HG03378 (cell line): ENCODE measurements around the gene C19orf25.
"Not testable (repeated sequence)": the region's sequence is repeated elsewhere in the genome, so short reads cannot be mapped to it uniquely, and the experiment has no call there.

Experiments
- ATAC-seq: cut with Tn5 transposase; IDR thresholded peaks from one replicate; pipeline ENCODE4 v1.9.1; 2021; ENCODE audit warnings: mild to moderate bottlenecking, moderate library complexity; ENCODE audit not compliant: unreplicated experiment

Gene C19orf25

DNA sequence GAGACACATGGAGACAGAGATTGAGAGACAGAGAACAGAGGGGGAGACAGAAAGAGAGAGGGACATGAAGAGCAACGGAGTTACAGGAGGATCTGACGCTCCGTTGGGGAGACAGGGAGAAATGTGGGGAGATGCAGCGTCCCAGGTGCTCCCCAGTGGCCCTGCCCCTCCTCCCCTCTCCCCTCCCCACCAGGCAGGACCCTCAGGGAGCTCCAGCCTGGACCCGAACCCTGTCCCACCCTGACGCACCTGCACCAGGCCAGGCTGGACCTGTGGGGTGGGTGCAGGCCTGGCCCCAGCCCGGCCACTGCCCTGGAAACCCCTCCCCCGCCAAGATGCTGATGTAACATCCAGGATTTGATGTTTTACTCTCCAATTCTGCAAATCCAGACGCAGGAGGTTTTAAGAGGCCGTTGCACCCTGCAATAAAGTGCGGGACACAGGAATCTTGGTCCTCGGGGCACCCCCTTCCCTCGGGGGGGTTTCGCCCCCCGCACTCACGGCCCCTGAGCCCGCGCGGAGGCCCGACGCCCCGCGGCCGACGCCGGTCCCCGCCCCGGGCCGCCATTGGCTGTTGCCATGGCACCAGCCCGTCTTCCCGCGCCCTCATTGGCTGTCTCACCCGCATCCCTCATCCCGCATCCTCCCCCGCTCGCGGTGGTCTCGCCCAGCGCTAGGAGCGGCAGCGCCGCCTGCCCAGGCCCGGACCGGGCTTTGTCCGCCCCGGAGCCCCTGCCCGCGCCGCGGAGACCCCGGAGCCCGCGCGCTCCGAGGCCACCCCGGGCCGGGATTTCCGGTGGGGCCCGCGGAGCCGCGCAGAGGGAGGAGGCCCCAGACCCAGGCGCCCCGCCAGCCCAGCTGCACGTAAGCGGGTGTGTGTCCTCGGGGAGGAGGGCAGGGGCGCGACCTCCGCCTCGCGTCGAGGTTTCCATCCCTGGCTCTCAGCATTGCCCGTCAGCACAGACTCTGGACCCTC is 29.3 kb downstream of the C19orf25 start, which contains the start of gene APC2:
Gene APC2 (plus strand): TSS at position 655 of the 976 bp plus-strand sequence. CDS start 2,881 bp downstream, outside the sequence.
- no peak for ATAC-seq

DNA sequence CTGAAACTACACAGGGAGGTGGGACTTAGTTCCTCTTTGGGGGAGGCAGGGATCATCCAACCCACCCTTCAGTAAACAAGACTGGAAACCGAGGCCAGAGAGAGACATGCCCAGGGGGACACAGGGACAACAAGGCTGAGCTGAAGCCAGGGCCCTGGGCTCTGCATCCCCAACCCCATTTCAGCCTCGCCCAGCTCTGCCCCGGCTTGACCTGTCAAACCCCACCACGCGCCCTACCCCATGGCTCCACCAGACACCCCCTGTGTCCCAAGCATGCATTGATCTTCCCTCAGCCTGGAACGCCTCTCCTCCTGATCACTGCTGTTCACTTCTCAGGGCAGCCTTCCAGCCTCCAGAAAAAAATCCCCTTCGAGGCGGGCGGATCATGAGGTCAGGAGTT is 31.1 kb downstream of the C19orf25 start:
- no peak for ATAC-seq

DNA sequence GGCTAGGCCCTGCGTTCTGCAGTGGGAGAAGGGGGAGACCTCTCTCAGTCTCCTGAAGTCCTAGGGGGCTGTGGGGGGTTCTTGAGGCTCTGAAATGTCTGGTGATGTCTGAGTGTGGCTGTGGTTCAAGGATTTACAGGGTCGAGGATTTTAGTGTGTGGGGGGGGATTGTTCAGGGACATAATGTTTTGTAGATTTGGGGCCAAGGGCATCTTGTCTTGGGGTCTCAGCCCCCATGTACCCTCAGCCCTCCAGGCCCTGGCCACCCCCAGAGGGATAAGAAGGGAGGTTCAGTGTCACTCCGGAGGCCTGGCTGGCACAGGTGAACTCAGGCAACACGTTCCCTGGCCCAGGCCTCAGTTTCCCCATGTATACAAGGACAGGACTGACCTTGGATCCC is 31.5 kb downstream of the C19orf25 start:
- no peak for ATAC-seq

DNA sequence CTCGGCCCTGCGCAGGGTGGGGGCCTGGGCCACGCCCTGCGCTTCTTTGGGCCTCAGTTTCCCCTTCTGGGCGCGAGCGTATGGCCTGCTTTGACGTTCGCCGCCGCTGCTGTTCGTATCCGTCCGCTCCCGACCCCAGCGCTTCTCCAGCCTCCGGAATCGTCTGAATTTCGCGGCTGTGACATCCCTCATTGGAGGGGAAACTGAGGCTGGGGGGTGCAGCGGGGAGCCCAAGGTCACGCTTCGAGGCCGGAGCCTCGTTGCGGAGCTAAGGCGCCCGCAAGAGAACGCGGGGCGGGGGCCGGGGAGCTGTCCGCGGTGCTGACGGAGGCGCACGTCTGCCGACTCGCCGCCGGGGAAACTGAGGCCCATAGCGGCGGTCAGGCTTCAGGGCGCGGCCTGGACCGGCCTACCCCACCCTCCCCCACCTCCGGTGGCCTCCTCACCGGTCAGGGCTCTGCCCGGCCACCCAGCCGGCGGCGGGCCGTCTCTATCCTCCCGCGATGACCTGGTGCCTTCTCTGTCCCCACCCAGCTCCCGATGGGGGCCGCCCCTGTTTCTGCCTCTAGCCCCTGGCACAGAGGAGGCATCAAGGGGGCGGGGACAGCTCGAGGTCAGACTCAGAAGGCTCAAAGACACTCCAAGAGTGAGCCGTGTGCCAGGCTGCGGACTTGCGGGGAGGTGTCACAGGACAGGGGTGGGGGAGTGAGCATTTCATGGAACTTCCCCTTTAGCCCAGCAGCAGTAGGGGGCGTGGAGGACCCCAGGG is 32.1 kb downstream of the C19orf25 start:
- ATAC-seq: no peak

DNA sequence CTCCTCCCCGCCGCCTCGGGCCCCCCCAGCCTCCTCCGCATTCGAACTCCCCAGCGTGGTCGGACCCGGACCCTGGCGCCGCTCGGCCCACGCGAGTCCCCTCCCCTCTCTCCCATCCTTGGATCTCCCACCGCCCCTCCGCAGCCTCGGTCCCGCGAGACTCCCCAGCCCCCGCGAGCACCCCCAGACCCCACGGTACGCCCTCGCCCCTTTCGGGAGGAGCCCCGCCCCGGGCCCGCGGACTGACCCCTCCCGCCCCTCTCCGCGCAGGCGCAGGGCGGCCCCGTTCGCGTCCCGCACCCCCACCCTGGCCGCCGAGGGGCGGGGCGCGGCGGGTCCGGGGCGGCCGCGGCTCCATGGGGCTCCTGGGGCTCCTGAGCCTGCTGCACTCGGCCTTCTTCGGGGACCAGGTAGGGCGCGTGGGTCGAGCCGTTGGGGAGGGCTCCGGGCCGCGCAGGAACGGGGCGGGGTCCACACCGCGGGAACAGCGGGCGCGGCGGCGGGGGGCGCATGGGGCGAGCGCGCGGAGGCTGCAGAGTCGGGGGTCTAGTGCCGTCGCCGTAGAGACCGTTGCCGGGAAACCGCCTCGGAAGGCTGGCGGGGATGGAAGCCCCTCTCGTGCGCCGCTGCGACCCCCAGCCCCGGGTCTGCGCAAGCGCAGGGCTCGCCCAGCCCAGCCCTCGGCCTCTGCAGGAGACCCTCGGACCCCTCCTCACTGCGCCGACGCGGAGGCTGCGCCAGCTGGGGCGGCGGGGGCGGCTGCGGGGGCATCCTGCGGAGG is 32.9 kb downstream of the C19orf25 start:
- ATAC-seq: no peak

DNA sequence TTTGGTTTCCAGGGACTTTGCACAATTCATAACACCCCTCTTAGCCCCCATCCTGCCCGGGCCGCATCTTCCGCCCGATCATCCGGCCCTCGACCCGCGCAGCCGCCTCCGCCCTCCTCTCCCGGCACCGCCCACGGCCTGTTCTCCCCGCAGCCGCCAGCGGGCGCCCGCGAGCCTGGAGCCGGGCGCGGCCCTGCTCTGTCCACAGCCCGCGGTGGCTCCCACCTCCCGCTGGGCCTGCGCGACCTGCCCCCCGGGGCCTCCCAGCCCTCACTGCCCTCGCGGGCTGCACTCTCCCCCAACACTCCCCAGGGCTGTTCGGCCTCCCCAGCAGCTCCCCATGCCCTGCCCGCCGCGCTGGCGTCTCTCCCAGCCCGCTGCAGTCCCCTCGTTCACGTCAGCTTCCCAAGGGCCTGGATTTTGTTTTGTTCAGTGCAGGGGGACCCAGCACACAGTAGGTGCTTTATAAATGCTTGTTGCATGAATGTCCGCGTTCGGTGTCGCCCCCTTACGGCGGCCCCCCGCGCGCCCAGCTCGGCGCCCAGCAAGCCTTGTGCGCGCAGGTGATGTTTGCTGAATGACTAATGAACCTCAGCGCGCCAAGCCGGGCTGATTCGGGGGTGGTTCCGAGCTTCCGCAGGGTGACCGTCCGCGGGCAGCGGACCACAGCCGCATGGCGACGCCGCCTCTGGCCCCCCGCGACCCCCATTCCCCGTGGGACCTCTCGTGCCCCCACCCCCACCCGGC is 33.7 kb downstream of the C19orf25 start:
- ATAC-seq: peak; percentile 50

DNA sequence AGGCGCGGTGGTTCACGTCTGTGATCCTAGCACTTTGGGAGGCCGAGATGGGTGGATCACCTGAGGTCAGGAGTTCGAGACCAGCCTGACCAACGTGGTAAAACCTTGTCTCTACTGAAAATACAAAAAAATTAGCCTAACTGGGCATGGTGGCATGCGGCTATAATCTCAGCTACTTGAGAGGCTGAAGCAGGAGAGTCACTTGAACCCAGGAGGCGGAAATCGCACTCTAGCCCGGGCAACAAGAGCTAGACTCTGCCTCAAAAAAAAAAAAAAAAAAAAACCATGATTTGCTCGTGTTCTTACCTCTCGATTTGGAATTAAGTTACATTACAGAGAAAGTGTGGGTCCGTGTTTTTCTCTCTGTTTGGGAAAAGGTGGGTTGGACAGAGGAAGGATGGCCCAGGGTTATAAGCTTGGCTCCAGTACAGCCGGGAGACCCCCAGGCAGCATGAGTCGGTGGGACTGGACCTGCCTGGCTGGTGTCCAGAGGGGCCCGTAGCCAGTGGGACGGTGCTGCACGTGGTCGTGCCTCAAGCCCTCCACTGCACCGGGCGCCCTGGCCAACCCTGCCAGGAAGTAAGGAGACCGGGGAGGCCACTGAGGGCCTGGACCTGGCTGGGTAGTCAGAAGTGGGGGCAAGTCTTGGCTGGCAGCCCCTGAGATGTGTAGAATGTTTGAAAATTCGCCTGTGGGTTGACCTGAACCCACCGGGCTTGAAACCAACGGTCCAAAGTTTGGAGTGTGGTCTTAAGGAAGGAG is 37.2 kb downstream of the C19orf25 start:
- no peak for ATAC-seq

DNA sequence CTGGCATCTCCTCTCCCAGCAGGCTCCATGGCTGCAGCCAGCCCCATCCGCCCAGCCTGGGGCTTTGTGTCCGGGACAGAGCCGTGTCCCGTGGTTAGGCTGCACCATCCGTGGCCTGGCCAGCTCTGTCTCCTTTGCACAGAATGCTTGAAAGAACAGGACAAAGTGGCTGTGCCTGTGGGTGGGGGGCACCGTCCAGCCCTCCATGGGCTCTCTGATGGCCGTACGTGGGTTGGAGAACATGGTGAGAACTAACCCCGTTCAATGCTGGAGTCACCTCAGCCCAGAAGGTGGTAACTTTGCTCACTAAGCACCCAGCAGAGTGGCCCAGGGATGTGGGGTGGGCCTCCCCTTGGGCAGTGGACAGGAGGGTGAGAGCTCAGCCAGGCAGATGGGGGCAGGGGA is 38.0 kb downstream of the C19orf25 start:
- ATAC-seq: no peak

DNA sequence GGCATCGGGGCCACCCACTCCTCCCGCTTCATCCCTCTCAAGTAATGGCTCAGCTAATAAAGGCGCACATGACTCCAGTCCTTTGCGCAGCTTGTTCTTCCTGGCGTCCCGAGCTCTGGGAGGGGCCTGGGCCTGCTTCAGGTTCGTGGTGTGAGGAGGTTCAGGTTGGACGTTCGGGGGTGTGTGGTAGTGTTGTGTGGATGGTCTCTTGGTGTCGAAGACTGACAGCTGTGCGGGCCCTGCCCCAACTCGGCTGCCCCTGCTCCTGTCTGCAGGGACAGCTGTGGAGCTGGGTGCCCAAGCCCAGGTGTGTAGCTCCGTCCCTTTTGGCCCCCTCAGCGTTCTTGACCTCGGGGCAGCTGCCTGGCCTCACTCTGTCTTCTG is 38.6 kb downstream of the C19orf25 start:
- no peak for ATAC-seq

DNA sequence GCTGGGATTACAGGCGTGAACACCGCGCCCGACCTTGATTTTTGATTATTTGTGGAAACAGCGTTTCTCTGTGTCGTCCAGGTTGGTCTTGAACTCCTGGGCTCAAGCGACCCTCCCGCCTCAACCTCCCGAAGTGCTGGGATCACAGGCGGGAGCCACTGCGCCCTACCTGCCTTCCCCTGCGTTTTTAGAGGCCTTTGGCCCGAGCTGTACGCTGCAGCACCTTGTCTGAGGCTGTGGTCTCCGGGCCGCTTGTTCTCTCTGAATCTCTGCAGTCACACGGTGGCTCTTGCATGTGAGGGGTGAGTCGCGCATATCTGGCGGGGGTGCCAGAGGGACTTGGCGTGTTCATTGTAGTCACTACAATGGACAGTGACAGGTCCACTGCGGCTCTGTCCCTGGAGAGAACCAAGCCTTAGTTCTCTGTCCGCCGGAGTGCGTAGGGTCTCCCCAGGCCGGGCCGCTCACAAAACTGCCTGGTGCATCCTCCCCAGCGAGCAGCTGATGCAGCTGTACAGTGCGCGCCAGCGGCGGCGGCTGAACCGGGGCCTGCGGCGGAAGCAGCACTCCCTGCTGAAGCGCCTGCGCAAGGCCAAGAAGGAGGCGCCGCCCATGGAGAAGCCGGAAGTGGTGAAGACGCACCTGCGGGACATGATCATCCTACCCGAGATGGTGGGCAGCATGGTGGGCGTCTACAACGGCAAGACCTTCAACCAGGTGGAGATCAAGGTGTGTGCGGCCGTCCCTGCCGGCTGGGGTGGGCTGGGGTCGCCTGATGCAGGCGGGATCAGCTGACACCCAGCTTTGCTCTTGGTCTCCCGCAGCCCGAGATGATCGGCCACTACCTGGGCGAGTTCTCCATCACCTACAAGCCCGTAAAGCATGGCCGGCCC is 39.2 kb downstream of the C19orf25 start:
- not testable (repeated sequence) for ATAC-seq

DNA sequence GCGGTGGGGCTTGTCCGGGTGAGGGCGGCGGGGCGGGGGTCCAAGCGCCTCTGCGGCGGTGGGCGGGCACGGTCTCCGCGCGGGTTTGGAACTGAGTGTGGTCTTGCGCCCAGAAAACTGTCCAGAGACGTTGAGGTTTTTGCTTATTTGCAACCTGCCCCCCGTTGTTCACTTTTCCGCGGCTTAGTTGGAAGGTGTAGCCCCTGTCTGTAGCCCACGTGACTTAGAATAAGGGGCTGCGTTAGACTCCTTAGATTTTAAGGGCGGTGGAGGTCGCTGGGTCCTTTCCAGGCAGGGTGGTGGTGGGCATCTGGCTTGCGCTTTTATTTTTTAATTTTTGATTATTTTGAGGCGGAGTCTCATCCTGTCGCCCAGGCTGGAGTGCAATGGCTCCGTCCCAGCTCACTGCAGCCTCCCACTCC is 40.1 kb downstream of the C19orf25 start:
- ATAC-seq: no peak

DNA sequence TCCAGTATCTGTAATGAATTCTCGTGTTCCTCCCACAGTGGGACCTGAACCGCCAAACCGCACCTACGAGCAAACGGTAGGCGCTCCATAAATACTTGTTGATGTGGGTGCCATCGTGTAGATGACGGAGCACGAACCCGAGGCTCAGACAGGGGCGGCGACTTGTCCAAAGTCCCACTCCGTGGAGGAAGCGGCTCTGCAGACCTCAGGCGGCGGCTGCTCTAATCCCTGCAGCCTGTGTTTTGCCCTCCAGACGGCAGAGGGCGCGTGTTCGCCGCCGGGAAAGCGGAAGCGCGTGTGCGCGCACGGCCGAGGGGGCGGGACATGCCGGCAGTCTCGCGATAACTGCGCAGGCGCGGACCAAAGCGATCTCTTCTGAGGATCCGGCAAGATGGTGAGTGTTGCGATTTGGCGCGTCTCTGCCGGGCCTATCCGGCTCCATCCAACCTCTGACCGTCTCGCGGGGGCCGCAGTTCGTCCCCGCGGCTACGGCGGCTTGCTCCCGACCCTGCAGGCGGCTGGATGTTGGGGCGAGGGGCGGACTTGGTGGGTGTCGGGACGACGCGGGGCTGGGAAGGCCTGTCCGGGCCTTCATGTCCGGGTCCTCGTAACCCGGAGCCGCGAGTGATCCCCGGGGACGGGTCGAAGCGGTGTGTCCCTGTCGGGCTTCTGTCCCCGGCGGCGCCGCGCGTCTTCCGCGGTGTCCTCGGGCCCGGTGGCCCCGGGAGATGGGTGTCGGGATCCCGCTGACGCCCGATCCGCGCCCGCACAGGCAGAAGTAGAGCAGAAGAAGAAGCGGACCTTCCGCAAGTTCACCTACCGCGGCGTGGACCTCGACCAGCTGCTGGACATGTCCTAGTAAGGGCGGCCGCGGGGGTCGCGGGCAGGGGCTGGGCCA is 40.7 kb downstream of the C19orf25 start, which contains the start of gene RPS15:
Gene RPS15 (plus strand): TSS at position 362 of the 898 bp plus-strand sequence. CDS start 30 bp downstream, at position 392.
- ATAC-seq: peak; percentile 58

DNA sequence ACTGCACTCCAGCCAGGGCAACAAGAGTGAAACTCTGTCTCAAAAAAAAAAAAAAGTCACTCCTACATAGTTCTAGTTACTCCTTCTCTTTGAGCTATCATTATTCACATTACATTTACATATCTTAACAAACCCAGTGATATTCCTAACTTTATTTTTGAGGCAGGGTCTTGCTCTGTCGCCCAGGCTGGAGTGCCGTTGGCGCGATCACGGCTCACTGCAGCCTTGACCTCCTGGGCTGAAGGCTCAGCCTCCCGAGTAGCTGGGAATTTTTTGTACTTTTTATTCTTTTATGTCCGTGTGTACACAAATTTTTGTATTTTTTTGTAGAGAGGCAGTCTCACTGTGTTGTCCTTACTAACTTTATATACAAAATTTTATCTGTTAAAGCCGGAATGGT is 41.4 kb downstream of the C19orf25 start:
- ATAC-seq: no peak

DNA sequence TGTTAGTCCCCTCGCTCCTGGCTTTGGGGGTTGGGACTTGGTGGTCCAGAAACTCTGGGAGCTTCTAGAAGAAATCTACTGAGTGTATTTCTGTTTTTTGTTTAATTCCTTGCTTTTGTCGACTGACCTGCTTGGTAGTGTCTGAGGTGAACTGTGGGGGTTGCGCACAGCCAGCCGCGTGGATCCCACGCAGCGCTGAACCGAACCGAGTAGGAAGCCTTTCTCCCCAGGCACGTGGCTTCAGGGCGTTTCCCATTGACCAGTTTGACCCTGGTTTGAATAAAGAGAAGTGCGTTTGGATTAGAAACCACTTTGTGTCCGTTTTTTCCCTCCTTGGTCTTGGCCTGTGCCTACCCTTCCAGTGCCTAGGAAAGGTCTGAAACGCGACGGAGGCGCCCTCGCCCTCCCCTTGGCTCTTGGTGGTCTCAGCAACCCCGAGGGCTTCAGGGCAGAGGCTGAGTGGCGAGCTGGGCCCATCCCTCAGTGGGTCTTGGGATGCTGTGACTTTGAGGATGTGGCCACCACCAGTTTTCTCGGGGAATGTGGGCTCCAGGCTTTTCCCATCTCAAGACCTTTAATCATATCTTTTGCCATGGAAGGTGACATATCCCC is 43.5 kb downstream of the C19orf25 start:
- ATAC-seq: no peak

DNA sequence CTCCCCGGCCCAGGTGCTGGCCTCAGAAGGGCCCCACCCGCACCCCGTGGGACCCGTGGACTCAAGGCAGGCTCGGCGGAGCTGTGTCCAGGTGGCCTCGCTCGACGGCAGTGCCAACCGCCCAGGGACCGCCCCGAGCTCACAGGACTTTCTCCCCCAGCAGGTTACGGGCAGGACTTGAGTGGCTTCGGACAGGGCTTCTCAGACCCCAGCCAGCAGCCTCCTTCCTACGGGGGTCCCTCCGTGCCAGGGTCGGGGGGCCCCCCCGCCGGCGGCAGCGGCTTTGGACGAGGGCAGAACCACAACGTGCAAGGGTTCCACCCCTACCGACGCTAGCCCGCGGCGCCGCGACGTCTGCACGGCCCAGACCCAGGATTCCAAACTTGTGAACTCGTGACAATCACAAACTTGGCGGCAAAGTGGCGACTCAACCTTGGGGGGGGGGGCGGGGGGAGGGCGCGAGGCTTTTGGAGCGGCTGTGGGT is 44.4 kb downstream of the C19orf25 start:
- no peak for ATAC-seq

DNA sequence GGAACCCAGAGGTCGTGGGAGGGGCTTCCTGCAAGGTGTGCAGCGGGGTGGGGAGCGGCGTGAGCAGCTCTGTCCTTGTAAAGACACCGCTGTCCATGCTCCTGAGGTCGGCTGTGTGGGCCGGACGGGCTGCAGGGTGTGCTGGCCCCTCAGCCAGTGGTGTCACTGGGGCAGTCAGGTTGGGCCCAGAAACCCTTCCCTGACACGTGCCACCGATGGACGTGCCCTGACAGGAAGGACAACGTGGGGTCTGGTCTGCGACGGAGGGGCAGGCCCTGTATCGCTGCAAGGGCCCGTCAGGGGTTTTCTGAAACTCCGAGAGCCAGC is 45.0 kb downstream of the C19orf25 start:
- ATAC-seq: no peak
